ENCODE measurements around the gene JARID2.
A peak's percentile ranks its signal among the peaks of the same experiment; 100 is the strongest.

The JARID2 gene

DNA sequence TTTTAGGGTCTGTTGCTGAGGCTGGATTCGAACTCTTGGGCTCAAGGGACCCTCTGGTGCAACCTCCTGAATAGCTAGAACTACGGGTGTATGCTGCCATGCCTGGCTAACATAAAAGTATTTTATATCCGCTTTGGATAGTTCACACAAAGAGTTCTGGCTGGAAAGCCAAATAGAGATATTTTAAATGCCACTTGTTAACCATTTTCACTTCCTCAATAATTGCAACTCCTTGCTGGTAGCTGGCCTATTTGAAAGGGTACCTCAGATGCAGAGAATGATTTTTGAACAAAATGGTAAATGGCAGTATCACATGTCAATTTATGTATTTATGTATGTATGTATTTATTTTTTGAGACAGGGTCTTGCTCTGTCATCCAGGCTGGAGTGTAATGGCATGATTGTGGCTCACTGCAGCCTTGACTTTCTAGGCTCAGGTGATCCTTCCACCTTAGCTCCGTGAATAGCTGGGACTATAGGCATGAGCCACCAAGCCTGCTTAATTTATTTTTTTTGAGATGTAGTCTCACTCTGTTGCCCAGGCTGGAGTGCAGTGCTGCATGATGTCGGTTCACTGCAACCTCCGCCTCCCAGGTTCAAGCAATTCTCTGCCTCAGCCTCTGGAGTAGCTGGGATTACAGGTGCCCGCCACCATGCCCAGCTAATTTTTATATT lies 12.9 kb upstream of the JARID2 start:
- H3K9me3 ChIP-seq (ENCODE audit: control insufficient read depth, insufficient read depth, low read depth, low read length) = no peaks in the 10 kb centered on the region
- no peak overlapping the region for H3K4me3 ChIP-seq (ENCODE audit: low read depth, low read length)
- H3K36me3 ChIP-seq (ENCODE audit: control insufficient read depth, insufficient read depth, low read length) = no peaks in the 10 kb centered on the region
- peaks cover 1% of the 10 kb centered on the region for H3K4me1 ChIP-seq (ENCODE audit: control insufficient read depth, insufficient read depth, low read length)
- H3K9ac ChIP-seq (ENCODE audit: low read length) = no peak overlapping the region
- no peaks in the 10 kb centered on the region for H3K27me3 ChIP-seq (ENCODE audit: control insufficient read depth, insufficient read depth, low read length)
- H3K27ac ChIP-seq (ENCODE audit: low read depth, low read length) = no peak overlapping the region

GRCh38 chr6:15234068-15234758 lies 11.7 kb upstream of the JARID2 start:
- Histone ChIP-seq H3K27me3 (ENCODE audit: control insufficient read depth, insufficient read depth, low read length) (no peaks in the 10 kb centered on the region), H3K9ac (ENCODE audit: low read length) (no peak overlapping the region), H3K4me1 (ENCODE audit: control insufficient read depth, insufficient read depth, low read length) (peaks cover 8% of the 10 kb centered on the region), H3K9me3 (ENCODE audit: control insufficient read depth, insufficient read depth, low read depth, low read length) (no peaks in the 10 kb centered on the region), H3K27ac (ENCODE audit: low read depth, low read length) (no peak overlapping the region), H3K4me3 (ENCODE audit: low read depth, low read length) (no peak overlapping the region), H3K36me3 (ENCODE audit: control insufficient read depth, insufficient read depth, low read length) (no peaks in the 10 kb centered on the region)

GRCh38 chr6:15239616-15240364 lies 6.1 kb upstream of the JARID2 start:
- Histone ChIP-seq H3K27ac (ENCODE audit: low read depth, low read length) (peak overlapping the region; percentile 67), H3K9me3 (ENCODE audit: control insufficient read depth, insufficient read depth, low read depth, low read length) (no peaks in the 10 kb centered on the region)

DNA sequence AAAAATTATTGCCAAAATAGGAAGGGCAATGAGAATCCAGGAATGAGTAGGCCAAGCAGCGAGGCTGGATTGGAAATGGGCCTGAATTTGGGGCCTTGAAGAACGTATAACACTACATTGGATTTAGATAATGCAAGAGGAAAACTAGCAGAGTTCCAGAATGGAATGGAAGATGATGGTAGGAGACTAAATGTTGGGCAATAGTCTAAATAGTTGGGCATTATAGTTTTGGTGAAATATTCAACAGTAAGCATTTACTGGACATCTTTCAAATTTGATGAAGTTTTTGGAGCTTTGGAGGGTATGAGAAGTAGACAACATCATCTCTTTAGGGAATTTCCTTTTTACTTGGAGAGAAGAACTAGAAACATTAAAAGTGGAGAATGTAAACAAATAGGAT lies 3.4 kb upstream of the JARID2 start:
- H3K27ac ChIP-seq (ENCODE audit: low read depth, low read length) = peak overlapping the region; percentile 87
- H3K9ac ChIP-seq (ENCODE audit: low read length) = peak overlapping the region; percentile 96
- H3K36me3 ChIP-seq (ENCODE audit: control insufficient read depth, insufficient read depth, low read length) = peaks cover 2% of the 10 kb centered on the region; the same call in 1 of the 2 replicates
- no peaks in the 10 kb centered on the region for H3K27me3 ChIP-seq (ENCODE audit: control insufficient read depth, insufficient read depth, low read length)
- no peaks in the 10 kb centered on the region for H3K9me3 ChIP-seq (ENCODE audit: control insufficient read depth, insufficient read depth, low read depth, low read length)
- H3K4me3 ChIP-seq (ENCODE audit: low read depth, low read length) = peak overlapping the region; percentile 89
- H3K4me1 ChIP-seq (ENCODE audit: control insufficient read depth, insufficient read depth, low read length) = peaks cover 47% of the 10 kb centered on the region

More at GRCh38 chr6:15239616-15240364, 6.1 kb upstream of the JARID2 start:
- H3K36me3 ChIP-seq (ENCODE audit: control insufficient read depth, insufficient read depth, low read length) = no peaks in the 10 kb centered on the region
- H3K4me3 ChIP-seq (ENCODE audit: low read depth, low read length) = no peak overlapping the region
- no peak overlapping the region for H3K9ac ChIP-seq (ENCODE audit: low read length)
- H3K4me1 ChIP-seq (ENCODE audit: control insufficient read depth, insufficient read depth, low read length) = peaks cover 47% of the 10 kb centered on the region
- H3K27me3 ChIP-seq (ENCODE audit: control insufficient read depth, insufficient read depth, low read length) = no peaks in the 10 kb centered on the region

DNA sequence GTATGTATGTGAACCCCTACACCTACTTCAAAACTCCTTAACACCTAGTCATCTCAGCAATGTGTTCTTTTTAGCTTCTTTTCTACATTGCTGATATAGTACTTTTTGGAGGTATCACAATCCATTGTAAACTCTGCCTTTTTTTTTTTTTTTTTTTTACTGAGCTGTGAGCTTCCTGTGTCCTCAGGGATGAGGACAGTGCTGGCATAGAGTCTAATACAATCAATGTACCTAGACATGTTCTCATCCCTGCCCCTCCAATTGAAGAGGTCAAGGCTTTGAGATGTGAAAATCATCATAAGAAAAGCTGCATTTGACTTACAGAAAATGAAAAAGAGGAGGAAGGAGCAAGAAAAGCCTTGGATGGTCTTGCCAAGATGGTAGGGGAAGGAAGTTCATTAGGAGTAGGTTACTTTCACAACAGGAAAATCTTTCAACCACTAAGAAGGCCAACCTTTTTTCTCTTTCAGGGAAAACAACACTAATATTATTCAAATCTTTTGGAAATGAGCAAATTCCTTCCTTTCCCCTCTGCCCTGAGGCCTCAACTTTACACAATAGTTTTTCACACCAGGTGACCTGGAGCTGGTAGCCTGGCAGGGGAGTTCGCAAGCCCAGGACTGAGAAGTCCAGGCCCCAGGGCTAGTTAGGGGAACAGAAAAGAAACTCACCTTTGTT lies 2.8 kb upstream of the JARID2 start:
- Histone ChIP-seq H3K9me3 (ENCODE audit: control insufficient read depth, insufficient read depth, low read depth, low read length) (no peaks in the 10 kb centered on the region), H3K27ac (ENCODE audit: low read depth, low read length) (peak overlapping the region; percentile 87), H3K9ac (ENCODE audit: low read length) (peak overlapping the region; percentile 96), H3K36me3 (ENCODE audit: control insufficient read depth, insufficient read depth, low read length) (peaks cover 6% of the 10 kb centered on the region; the same call in 1 of the 2 replicates), H3K27me3 (ENCODE audit: control insufficient read depth, insufficient read depth, low read length) (no peaks in the 10 kb centered on the region), H3K4me1 (ENCODE audit: control insufficient read depth, insufficient read depth, low read length) (peaks cover 47% of the 10 kb centered on the region), H3K4me3 (ENCODE audit: low read depth, low read length) (peak overlapping the region; percentile 89)

- Histone ChIP-seq H3K9me3 (ENCODE audit: control insufficient read depth, insufficient read depth, low read depth, low read length) (no peaks in the 10 kb centered on the region), H3K27ac (ENCODE audit: low read depth, low read length) (peak overlapping the region; percentile 87), H3K4me3 (ENCODE audit: low read depth, low read length) (peak overlapping the region; percentile 89), H3K4me1 (ENCODE audit: control insufficient read depth, insufficient read depth, low read length) (peaks cover 40% of the 10 kb centered on the region), H3K27me3 (ENCODE audit: control insufficient read depth, insufficient read depth, low read length) (no peaks in the 10 kb centered on the region), H3K36me3 (ENCODE audit: control insufficient read depth, insufficient read depth, low read length) (peaks cover 9% of the 10 kb centered on the region), H3K9ac (ENCODE audit: low read length) (peak overlapping the region; percentile 96)
Observed at GRCh38 chr6:15243910-15244619, 1.8 kb upstream of the JARID2 start.

- H3K27me3 ChIP-seq (ENCODE audit: control insufficient read depth, insufficient read depth, low read length) = no peaks in the 10 kb centered on the region
- peaks cover 13% of the 10 kb centered on the region for H3K36me3 ChIP-seq (ENCODE audit: control insufficient read depth, insufficient read depth, low read length)
- peak overlapping the region; percentile 93 for H3K27ac ChIP-seq (ENCODE audit: low read depth, low read length)
- H3K9me3 ChIP-seq (ENCODE audit: control insufficient read depth, insufficient read depth, low read depth, low read length) = no peaks in the 10 kb centered on the region
- peaks cover 38% of the 10 kb centered on the region for H3K4me1 ChIP-seq (ENCODE audit: control insufficient read depth, insufficient read depth, low read length)
- H3K4me3 ChIP-seq (ENCODE audit: low read depth, low read length) = peak overlapping the region; percentile 89
- H3K9ac ChIP-seq (ENCODE audit: low read length) = peak overlapping the region; percentile 96
Observed at GRCh38 chr6:15244620-15245360, 1.1 kb upstream of the JARID2 start.

DNA sequence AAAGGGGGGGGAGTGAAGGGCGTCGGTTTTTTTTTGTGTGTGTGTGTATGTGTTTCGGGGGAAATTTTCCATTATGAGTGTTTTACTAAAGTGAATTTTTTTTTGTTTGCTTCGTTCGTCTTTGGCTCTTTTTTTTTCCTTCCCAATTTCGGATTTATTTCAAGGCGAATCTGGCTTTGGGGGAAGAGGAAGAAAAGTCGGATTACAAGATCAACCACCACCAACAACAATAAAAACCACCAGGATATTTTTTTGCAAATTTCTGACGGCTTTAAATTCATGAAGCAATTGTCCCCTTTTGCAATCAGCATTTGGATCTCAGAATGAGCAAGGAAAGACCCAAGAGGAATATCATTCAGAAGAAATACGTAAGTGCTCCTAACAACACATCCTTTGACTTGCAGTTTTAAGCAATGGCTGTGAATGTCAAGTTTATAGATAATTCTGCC lies 372 bp downstream of the JARID2 start:
- Histone ChIP-seq H3K27ac (ENCODE audit: low read depth, low read length) (peak overlapping the region; percentile 93), H3K4me1 (ENCODE audit: control insufficient read depth, insufficient read depth, low read length) (peaks cover 44% of the 10 kb centered on the region), H3K27me3 (ENCODE audit: control insufficient read depth, insufficient read depth, low read length) (no peaks in the 10 kb centered on the region), H3K9ac (ENCODE audit: low read length) (peak overlapping the region; percentile 90), H3K36me3 (ENCODE audit: control insufficient read depth, insufficient read depth, low read length) (peaks cover 13% of the 10 kb centered on the region), H3K9me3 (ENCODE audit: control insufficient read depth, insufficient read depth, low read depth, low read length) (no peaks in the 10 kb centered on the region), H3K4me3 (ENCODE audit: low read depth, low read length) (peak overlapping the region; percentile 89)

GRCh38 chr6:15246666-15247499 lies 1.0 kb downstream of the JARID2 start:
- Histone ChIP-seq H3K27me3 (ENCODE audit: control insufficient read depth, insufficient read depth, low read length) (no peaks in the 10 kb centered on the region), H3K4me3 (ENCODE audit: low read depth, low read length) (peak overlapping the region; percentile 89), H3K4me1 (ENCODE audit: control insufficient read depth, insufficient read depth, low read length) (peaks cover 44% of the 10 kb centered on the region), H3K9me3 (ENCODE audit: control insufficient read depth, insufficient read depth, low read depth, low read length) (no peaks in the 10 kb centered on the region), H3K9ac (ENCODE audit: low read length) (peak overlapping the region; percentile 90), H3K27ac (ENCODE audit: low read depth, low read length) (peak overlapping the region; percentile 93), H3K36me3 (ENCODE audit: control insufficient read depth, insufficient read depth, low read length) (peaks cover 13% of the 10 kb centered on the region)

Data from HUES6 (cell line).